Globus pallidus (tissue), 1 donor: Measurements from ENCODE around the gene ANKLE1.

Experiments
- DNase-seq: peaks from one replicate; pipeline ENCODE4 v3.0.0-alpha.2; 2015; ENCODE audit warnings: low spot score

Gene ANKLE1

GRCh38 chr19:17305517-17306284, 24.0 kb downstream of the ANKLE1 start, which contains the start of gene MRPL34:
Gene MRPL34, plus strand, starts transcription at chr19:17305872. Its CDS starts 21 bp downstream, at chr19:17305893.
- peak; percentile 98 for DNase-seq

GRCh38 chr19:17306285-17306714, 24.6 kb downstream of the ANKLE1 start:
- no peak for DNase-seq

GRCh38 chr19:17307876-17308377, 26.2 kb downstream of the ANKLE1 start:
- no peak for DNase-seq

DNA sequence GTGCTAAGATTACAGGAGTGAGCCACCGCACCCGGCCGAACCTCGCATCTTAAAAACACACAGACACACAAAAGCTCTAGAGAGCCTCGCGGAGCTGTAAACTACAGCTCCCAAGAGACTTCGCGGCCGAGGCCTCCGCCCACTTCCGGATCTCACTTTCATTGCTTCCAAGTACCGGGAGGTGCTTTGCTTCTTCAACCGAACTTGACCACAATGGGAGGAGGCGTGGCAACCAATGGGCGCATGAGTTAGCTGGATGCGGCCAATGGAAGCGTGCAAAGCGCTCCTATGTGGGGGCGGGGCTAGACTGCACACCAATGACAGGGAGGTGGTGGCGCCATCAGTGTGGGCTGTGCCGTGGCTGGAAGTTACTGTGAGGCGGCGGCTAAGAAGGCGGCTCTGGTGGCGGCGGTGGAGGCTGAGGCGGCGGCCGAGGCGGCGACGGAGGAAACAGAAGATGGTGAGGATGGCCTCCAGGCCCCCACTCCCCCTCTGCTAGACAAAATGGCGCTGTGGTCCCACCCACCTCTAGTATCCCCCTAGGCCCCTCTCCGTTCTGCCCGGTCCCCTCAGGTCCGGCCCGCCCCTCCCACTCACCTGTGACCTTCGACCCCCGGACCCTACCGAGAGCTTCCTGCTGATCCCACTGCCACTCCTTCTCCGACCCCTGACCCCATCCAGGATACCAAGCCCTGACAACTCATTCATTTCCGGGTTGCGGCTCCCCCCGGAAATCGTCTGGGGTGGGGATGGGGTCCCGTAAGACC, 27.7 kb downstream of the ANKLE1 start, which contains the start of gene DDA1:
TSS of gene DDA1 (plus strand) at position 366 of the 767 bp plus-strand sequence. CDS start at position 458, 92 bp downstream.
- peak; percentile 100 for DNase-seq

DNA sequence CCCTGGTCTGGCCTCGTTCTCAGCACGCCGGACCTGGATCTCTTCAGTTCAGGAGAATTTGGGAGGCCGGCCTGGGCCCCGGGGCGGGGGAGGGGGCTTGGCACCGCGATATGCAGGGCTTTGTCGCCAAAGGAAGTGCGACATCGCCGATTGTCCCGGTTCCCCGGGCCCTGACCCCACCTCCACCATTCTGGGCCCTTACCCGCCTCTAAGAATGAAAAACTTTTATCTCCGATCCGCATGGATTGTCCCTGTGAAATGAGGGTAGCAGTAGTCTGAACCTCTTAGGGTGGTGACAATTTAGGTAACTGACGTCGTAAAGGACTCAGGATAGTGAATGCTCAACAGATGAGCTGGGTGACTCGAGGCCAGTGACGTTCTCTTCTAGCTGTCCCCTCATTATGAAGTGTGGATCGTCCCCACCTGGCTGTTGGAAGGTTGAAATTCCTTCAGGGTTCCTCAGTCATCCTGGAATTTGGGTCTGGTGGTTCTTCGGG, 28.3 kb downstream of the ANKLE1 start:
- no peak for DNase-seq

GRCh38 chr19:17311455-17312188, 29.9 kb downstream of the ANKLE1 start:
- no peak for DNase-seq

DNA sequence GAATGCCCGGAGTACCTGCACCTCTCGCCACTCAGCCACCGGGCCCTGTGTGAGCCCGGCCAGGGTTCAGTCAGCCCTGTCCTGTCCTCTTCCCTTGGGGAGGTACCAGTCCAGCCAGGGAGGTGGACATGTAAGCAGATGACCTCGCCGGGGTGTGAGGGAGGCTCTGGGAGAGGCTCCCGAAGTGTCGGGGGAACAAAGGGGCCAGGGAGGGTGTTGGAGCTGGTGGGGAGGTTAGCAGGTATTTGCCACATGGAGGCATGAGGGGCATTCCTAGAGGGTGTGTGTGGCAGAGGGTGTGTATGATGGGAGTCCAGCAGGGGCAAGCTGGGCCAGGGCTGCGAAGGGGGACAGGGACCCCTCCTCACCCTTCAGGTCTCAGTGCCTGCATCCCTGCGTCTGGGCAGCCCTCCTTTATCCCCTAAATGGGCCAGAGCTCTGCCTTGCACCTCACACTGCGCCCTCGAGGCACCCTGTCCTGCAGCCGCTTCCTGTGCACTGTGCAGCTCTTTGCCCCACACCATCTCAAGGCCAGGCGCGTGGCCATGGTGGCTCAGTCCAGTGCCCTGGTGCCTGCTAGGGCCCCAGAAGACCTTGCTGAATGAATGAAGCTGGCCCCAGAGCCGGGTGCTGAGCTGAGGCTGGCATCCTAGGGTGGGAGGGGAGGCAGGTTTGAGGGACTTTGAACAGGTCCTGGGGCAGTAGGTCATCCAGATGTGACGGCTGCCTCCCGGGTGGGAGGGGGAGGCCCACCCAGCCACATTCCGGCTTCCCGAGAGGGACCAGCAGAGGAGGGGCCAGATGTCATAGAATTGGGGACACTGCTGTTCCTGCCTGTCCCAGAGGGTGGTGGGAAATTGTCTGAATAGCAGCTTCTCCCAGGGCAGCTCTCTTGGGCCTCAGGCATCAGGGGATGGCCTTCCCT, 30.8 kb downstream of the ANKLE1 start:
- no peak for DNase-seq

- DNase-seq = no peak
Observed at GRCh38 chr19:17314007-17314593, 32.4 kb downstream of the ANKLE1 start.

- no peak for DNase-seq
Observed at GRCh38 chr19:17318966-17319365, 37.3 kb downstream of the ANKLE1 start.

GRCh38 chr19:17319473-17320238, 38.0 kb downstream of the ANKLE1 start:
- DNase-seq = no peak

DNA sequence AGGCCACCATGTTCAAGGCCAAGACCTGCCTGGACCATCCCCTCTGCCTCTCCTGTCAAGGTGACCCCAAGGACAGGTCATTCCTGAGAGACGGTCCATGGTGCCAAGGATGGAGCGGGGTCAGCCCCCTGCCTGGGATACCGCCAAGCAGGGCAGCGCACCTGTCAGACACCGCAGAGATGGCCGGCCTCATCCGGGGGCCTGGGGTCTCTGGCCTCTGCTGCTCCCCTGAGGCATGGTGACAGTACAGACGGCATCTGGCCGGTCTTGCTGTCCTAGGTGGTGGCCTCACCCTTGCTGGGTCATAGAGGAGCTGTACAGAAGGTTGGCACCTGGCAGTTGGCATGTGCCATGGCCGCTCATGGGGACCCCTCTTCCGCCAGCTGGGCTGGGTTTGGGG, 38.7 kb downstream of the ANKLE1 start:
- DNase-seq = no peak

GRCh38 chr19:17321655-17322489, 40.2 kb downstream of the ANKLE1 start:
- DNase-seq = no peak

GRCh38 chr19:17322854-17323253, 41.2 kb downstream of the ANKLE1 start:
- DNase-seq = no peak

- DNase-seq = no peak
Observed at GRCh38 chr19:17323300-17323963, 41.7 kb downstream of the ANKLE1 start.

- no peak for DNase-seq
Observed at GRCh38 chr19:17323964-17324332, 42.2 kb downstream of the ANKLE1 start.

GRCh38 chr19:17324357-17325114, 42.8 kb downstream of the ANKLE1 start:
- DNase-seq = no peak

DNA sequence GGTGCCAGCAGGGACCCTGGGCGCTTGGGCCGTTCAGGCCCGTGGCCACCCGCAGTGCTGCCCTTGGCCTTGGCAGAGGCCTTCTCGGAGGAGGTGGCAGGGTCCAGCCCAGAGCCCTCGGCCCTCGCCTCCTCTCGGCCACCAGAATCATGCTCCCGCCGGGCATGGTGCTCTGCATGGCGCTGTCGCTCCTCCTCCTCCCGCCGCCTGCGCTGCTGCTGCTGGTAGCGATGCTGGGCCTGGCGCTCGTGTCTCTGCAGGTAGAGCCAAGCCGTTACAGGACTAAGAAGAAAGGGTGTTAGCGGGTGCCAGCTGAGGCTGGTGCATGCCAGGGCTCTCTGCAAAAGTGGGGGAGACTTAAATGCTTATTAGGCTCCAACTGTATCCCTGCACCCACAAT, 43.4 kb downstream of the ANKLE1 start:
- no peak for DNase-seq
